SK-N-SH (cell line): ENCODE data around the gene TBCEL.

Experiments
- CTCF ChIP-seq: fragments of 200-600 bp; sonication (generic); IDR thresholded peaks from 2 replicates; pipeline ENCODE4 v1.6.1; 2017; ENCODE audit warnings: antibody characterized with exemption, mild to moderate bottlenecking, moderate library complexity
- ELF1 ChIP-seq: IDR thresholded peaks from 2 replicates; pipeline ENCODE4 v1.4.0; 2012
- GATA2 ChIP-seq: sonication (generic); formaldehyde crosslinking; IDR thresholded peaks from 2 replicates; pipeline ENCODE4 v1.5.0; 2020; ENCODE audit warnings: mild to moderate bottlenecking, missing genetic modification reagents
- IRF3 ChIP-seq: fragments of 150-350 bp; IDR thresholded peaks from 2 replicates; pipeline ENCODE4 v1.6.1; 2016; ENCODE audit warnings: mild to moderate bottlenecking, low read depth, low read length
- POLR2AphosphoS5 ChIP-seq: IDR thresholded peaks from 2 replicates; pipeline ENCODE4 v1.6.1; 2012; ENCODE audit warnings: low read depth, low read length
- RAD21 ChIP-seq: IDR thresholded peaks from 2 replicates; pipeline ENCODE4 v1.6.1; 2012; ENCODE audit warnings: mild to moderate bottlenecking, low read length
- RCOR1 ChIP-seq: fragments of 150-350 bp; IDR thresholded peaks from 2 replicates; pipeline ENCODE4 v1.6.1; 2017; ENCODE audit warnings: antibody characterized with exemption, low read length
- RFX5 ChIP-seq: IDR thresholded peaks from 2 replicates; pipeline ENCODE4 v1.6.1; 2012; ENCODE audit warnings: mild to moderate bottlenecking, improper control_type of control experiment, low read length
- RXRA ChIP-seq: IDR thresholded peaks from 2 replicates; pipeline ENCODE4 v1.4.0; 2012; ENCODE audit warnings: low read depth, mild to moderate bottlenecking, borderline replicate concordance
- SIN3A ChIP-seq: IDR thresholded peaks from 2 replicates; pipeline ENCODE4 v1.6.1; 2012; ENCODE audit warnings: low read depth, mild to moderate bottlenecking, low read length, moderate library complexity, borderline replicate concordance
- YY1 ChIP-seq: IDR thresholded peaks from 2 replicates; pipeline ENCODE4 v1.4.0; 2012; ENCODE audit warnings: low read depth, mild to moderate bottlenecking

- no peak for TF ChIP-seq CTCF
- TF ChIP-seq RAD21, result no peak
- no peak for TF ChIP-seq YY1
- no peak for TF ChIP-seq GATA2 (CRISPR knock-in tag)
- no peak for TF ChIP-seq POLR2AphosphoS5
- TF ChIP-seq SIN3A, result no peak
- no peak for TF ChIP-seq IRF3
- no peak for TF ChIP-seq RXRA
- TF ChIP-seq ELF1, result no peak
- TF ChIP-seq RFX5, result no peak
- no peak for TF ChIP-seq RCOR1
These were observed 17.2 kb downstream of the TBCEL start for GRCh38 chr11:121041072-121041471.
